Liver (tissue), 3 donors: ENCODE results near the gene GALNT17.

Source experiments
- ATF3 ChIP-seq: IDR thresholded peaks from 2 replicates; pipeline ENCODE4 v1.6.1; 2016; ENCODE audit warnings: antibody characterized with exemption
- CTCF ChIP-seq: fragments of 150-350 bp; IDR thresholded peaks from 2 replicates; pipeline ENCODE4 v1.5.1; 2017; ENCODE audit warnings: improper control_type of control experiment, low read depth, low read length; ENCODE audit not compliant: missing input control
- FOXA1 ChIP-seq: IDR thresholded peaks from 2 replicates; pipeline ENCODE4 v1.6.1; 2016; ENCODE audit warnings: antibody characterized with exemption
- JUND ChIP-seq, 2 donors: IDR thresholded peaks; 2 replicates each; pipeline ENCODE4 v1.6.1; 2016; ENCODE audit warnings: antibody characterized with exemption in 2 of 2
- MAX ChIP-seq: IDR thresholded peaks from 2 replicates; pipeline ENCODE4 v1.6.1; 2016; ENCODE audit warnings: antibody characterized with exemption
- RAD21 ChIP-seq, 2 donors: IDR thresholded peaks; 2 replicates each; pipeline ENCODE4 v1.6.1; 2016; ENCODE audit warnings: antibody characterized with exemption in 2 of 2, mild to moderate bottlenecking in 2 of 2
- RXRA ChIP-seq, 2 donors: IDR thresholded peaks; 2 replicates each; pipeline ENCODE4 v1.6.1; 2017 to 2018; ENCODE audit warnings: antibody characterized with exemption in 2 of 2, mild to moderate bottlenecking in 1 of 2
- SP1 ChIP-seq: IDR thresholded peaks from 2 replicates; pipeline ENCODE4 v1.6.1; 2018; ENCODE audit warnings: antibody characterized with exemption, mild to moderate bottlenecking
- donor health status: healthy.
- donor health status: healthy.

- no peak for TF ChIP-seq CTCF
- TF ChIP-seq SP1: no peak
- TF ChIP-seq ATF3: no peak
- TF ChIP-seq MAX: no peak
- TF ChIP-seq JUND (IDR thresholded peaks at IDR 0.05): no peak
- TF ChIP-seq RAD21 (IDR thresholded peaks at IDR 0.05): no peak
- no peak for TF ChIP-seq FOXA1
- no peak for TF ChIP-seq RXRA (IDR thresholded peaks at IDR 0.05)
Measured at GRCh38 chr7:71626206-71626605, 494.3 kb downstream of the GALNT17 start.
